H1 (cell line): ENCODE data around the gene CLEC18B. TPM values are rescaled to one million over a fixed set of nuclear protein-coding genes. Genes with fewer than 3 reads are reported as not detected.
"Not testable (repeated sequence)": the region's sequence is repeated elsewhere in the genome, so short reads cannot be mapped to it uniquely, and the experiment has no call there.

Experiments
- CTCF ChIA-PET: fragments of 300-600 bp; sonication (Branson Sonifier 250); formaldehyde crosslinking; loops from one replicate; lab custom pipeline; 2021; ENCODE audit not compliant: partially characterized antibody; lab: Charles Lee
- POLR2A ChIA-PET: fragments of 300-600 bp; sonication (Branson Sonifier 250); formaldehyde crosslinking; loops from one replicate; lab custom pipeline; 2021; ENCODE audit warnings: inconsistent platforms; ENCODE audit not compliant: partially characterized antibody; lab: Charles Lee
- DNase-seq, 2 experiments: peaks; one replicate each; pipeline versions ENCODE4 v3.0.0 to v3.0.0-alpha.2; 2010 to 2022; ENCODE audit warnings: low spot score in 2 of 2, low read depth in 1 of 2, mixed read lengths in 1 of 2
- FAIRE-seq: peaks from 2 replicates; lab custom pipeline; 2011; peaks lifted over from hg19 to GRCh38; lab: Jason Lieb, UNC
- H2AFZ ChIP-seq: 2 replicates; pipeline ENCODE4 v1.8.1; 2012; ENCODE audit warnings: low read length, inconsistent platforms
- H2AK5ac ChIP-seq: 2 replicates; pipeline ENCODE4 v1.6.1; 2013; ENCODE audit warnings: low read depth, low read length
- H2BK120ac ChIP-seq: replicated peaks from 2 replicates; pipeline ENCODE3; 2013; ENCODE audit warnings: low read depth, low read length, inconsistent platforms
- H2BK12ac ChIP-seq: 2 replicates; pipeline ENCODE4 v1.6.1; 2013; ENCODE audit warnings: low read depth, low read length
- H2BK15ac ChIP-seq: 2 replicates; pipeline ENCODE4 v1.6.1; 2013; ENCODE audit warnings: low read length
- H2BK20ac ChIP-seq: 2 replicates; pipeline ENCODE4 v1.6.1; 2013; ENCODE audit warnings: low read length
- H2BK5ac ChIP-seq: 2 replicates; pipeline ENCODE4 v1.6.1; 2013; ENCODE audit warnings: low read depth, low read length
- H3K14ac ChIP-seq: 2 replicates; pipeline ENCODE4 v1.6.1; 2013; ENCODE audit warnings: inconsistent platforms; ENCODE audit not compliant: insufficient read length
- H3K18ac ChIP-seq: 2 replicates; pipeline ENCODE4 v1.6.1; 2013; ENCODE audit warnings: low read length; ENCODE audit errors: extremely low read depth
- H3K23ac ChIP-seq: 2 replicates; pipeline ENCODE4 v1.6.1; 2013; ENCODE audit warnings: inconsistent platforms; ENCODE audit not compliant: insufficient read length
- H3K23me2 ChIP-seq: 2 replicates; pipeline ENCODE4 v1.6.1; 2013; ENCODE audit warnings: low read depth, low read length
- H3K27ac ChIP-seq: 2 replicates; pipeline ENCODE4 v1.6.1; 2011; ENCODE audit warnings: low read depth, low read length, inconsistent platforms
- H3K27me3 ChIP-seq, 4 experiments: replicated peaks in 1 of 4; 1 replicate in 1 of 4; 2 replicates in 3 of 4; pipeline versions ENCODE4 v1.6.1 to v1.8.1; 2011 to 2013; ENCODE audit warnings: low read length in 3 of 4, mild to moderate bottlenecking in 3 of 4, inconsistent platforms in 2 of 4, mixed read lengths in 2 of 4, moderate library complexity in 1 of 4; ENCODE audit not compliant: control insufficient read depth in 3 of 4, insufficient read depth in 3 of 4; ENCODE audit errors: extremely low read depth in 1 of 4
- H3K36me3 ChIP-seq, 4 experiments: 2 replicates each; pipeline versions ENCODE4 v1.6.1 to v1.8.1; 2011 to 2013; ENCODE audit warnings: mild to moderate bottlenecking in 4 of 4, low read length in 3 of 4, moderate library complexity in 2 of 4, control low read depth in 1 of 4, inconsistent platforms in 1 of 4; ENCODE audit not compliant: insufficient read depth in 4 of 4, control insufficient read depth in 2 of 4
- H3K4ac ChIP-seq: replicated peaks from 2 replicates; pipeline ENCODE3; 2013; ENCODE audit warnings: low read length, low read depth, mixed read lengths, inconsistent platforms; ENCODE audit not compliant: insufficient read length
- H3K4me1 ChIP-seq, 4 experiments: replicated peaks in 1 of 4; 1 replicate in 1 of 4; 2 replicates in 3 of 4; pipeline versions ENCODE4 v1.6.1 to v1.8.1; 2011 to 2013; ENCODE audit warnings: low read length in 3 of 4, inconsistent platforms in 2 of 4, mixed read lengths in 1 of 4; ENCODE audit not compliant: insufficient read depth in 4 of 4, control insufficient read depth in 3 of 4
- H3K4me2 ChIP-seq, 2 experiments: 2 replicates each; pipeline versions ENCODE4 v1.6.1 to v1.8.1; 2011 to 2013; ENCODE audit warnings: low read depth in 2 of 2, low read length in 2 of 2, control low read depth in 1 of 2, inconsistent platforms in 1 of 2, mild to moderate bottlenecking in 1 of 2; ENCODE audit not compliant: insufficient read depth in 1 of 2
- H3K4me3 ChIP-seq, 4 experiments: fragments of 200-600, 300-600 bp in 1 of 4; sonication (generic), shearing (Covaris generic), sonication (Bioruptor Twin) in 1 of 4; 2 replicates each; pipeline versions ENCODE4 v1.5.1 to v1.8.1; 2011 to 2016; ENCODE audit warnings: low read length in 4 of 4, low read depth in 3 of 4, control low read depth in 2 of 4, inconsistent platforms in 2 of 4, mild to moderate bottlenecking in 2 of 4, mixed read lengths in 1 of 4, moderate library complexity in 1 of 4; ENCODE audit not compliant: insufficient read depth in 2 of 4; ENCODE audit errors: extremely low read depth in 1 of 4
- H3K56ac ChIP-seq: replicated peaks from 2 replicates; pipeline ENCODE3; 2013; ENCODE audit warnings: low read depth, mild to moderate bottlenecking, mixed read lengths, low read length, inconsistent platforms; ENCODE audit not compliant: insufficient read length
- H3K79me1 ChIP-seq: 2 replicates; pipeline ENCODE4 v1.6.1; 2013; ENCODE audit warnings: low read depth, low read length, control low read depth
- H3K79me2 ChIP-seq, 2 experiments: 2 replicates each; pipeline versions ENCODE4 v1.6.1 to v1.8.1; 2012 to 2013; ENCODE audit warnings: low read length in 2 of 2, mild to moderate bottlenecking in 2 of 2, inconsistent platforms in 1 of 2; ENCODE audit not compliant: insufficient read depth in 2 of 2, control insufficient read depth in 1 of 2
- H3K9ac ChIP-seq, 4 experiments: replicated peaks in 1 of 4; 1 replicate in 1 of 4; 2 replicates in 3 of 4; pipeline versions ENCODE4 v1.6.1 to v1.8.1; 2011 to 2013; ENCODE audit warnings: low read depth in 3 of 4, low read length in 3 of 4, control low read depth in 2 of 4, mild to moderate bottlenecking in 2 of 4, moderate library complexity in 2 of 4, inconsistent platforms in 1 of 4; ENCODE audit errors: extremely low read depth in 1 of 4
- H3K9me3 ChIP-seq, 2 experiments: 2 replicates each; pipeline versions ENCODE4 v1.6.1 to v1.8.1; 2012 to 2013; ENCODE audit warnings: mild to moderate bottlenecking in 2 of 2, moderate library complexity in 2 of 2, control low read depth in 1 of 2, inconsistent platforms in 1 of 2, low read depth in 1 of 2, low read length in 1 of 2, mixed read lengths in 1 of 2; ENCODE audit not compliant: insufficient read depth in 2 of 2
- H4K20me1 ChIP-seq, 2 experiments: replicated peaks in 1 of 2; 2 replicates each; pipeline versions ENCODE3 to v1.8.1; 2011 to 2013; ENCODE audit warnings: inconsistent platforms in 2 of 2, low read length in 2 of 2, mild to moderate bottlenecking in 1 of 2; ENCODE audit not compliant: insufficient read depth in 2 of 2, control insufficient read depth in 1 of 2
- H4K5ac ChIP-seq: 2 replicates; pipeline ENCODE4 v1.6.1; 2013; ENCODE audit warnings: low read length, low read depth, mixed read lengths, inconsistent platforms; ENCODE audit not compliant: insufficient read length
- H4K8ac ChIP-seq: 2 replicates; pipeline ENCODE4 v1.8.0; 2013; ENCODE audit warnings: mild to moderate bottlenecking, moderate library complexity, low read length, inconsistent platforms; ENCODE audit not compliant: insufficient read depth; ENCODE audit errors: extremely low read depth
- H4K91ac ChIP-seq: replicated peaks from 2 replicates; pipeline ENCODE3; 2013; ENCODE audit warnings: low read length, mixed read lengths, inconsistent platforms; ENCODE audit not compliant: insufficient read length
- WGBS, 2 experiments: shearing (Covaris generic) in 1 of 2; methylation state at CpG; one replicate each; pipeline versions ENCODE4 v1.1.6 to v1.1.7; 2013 to 2015; ENCODE audit warnings: low lambda C conversion rate in 2 of 2, mixed read lengths in 2 of 2, inconsistent platforms in 1 of 2, low coverage in 1 of 2, missing lambda C conversion rate in 1 of 2; ENCODE audit not compliant: insufficient replicate concordance in 2 of 2, insufficient coverage in 1 of 2, insufficient read length in 1 of 2; ENCODE audit errors: extremely low coverage in 1 of 2, missing lambda C conversion rate in 1 of 2; 5-methylcytosine and 5-hydroxymethylcytosine counted together
- polyA plus RNA-seq, 7 experiments: library from polyadenylated mRNA; depleted of rRNA in 3 of 7; stranded (reverse) in 5 of 7; unstranded in 2 of 7; fragments of >200 nt in 5 of 7; fragments of 200-250 nt in 2 of 7; gene quantifications; 1 replicate in 5 of 7; 2 replicates in 1 of 7; 4 replicates in 1 of 7; pipeline versions ENCODE4 v1.2.1 to v1.2.3, GENCODE V29; 2011 to 2013; ENCODE audit warnings: missing spikeins in 2 of 7, mixed read lengths in 2 of 7
- total RNA-seq: library from RNA; stranded (reverse); fragmentation: NEBNext Ultra II Directional; extraction: Animal tissue kit (Norgen Biotek cat#: 25700); gene quantifications from 2 replicates; pipeline ENCODE4 v1.2.1, GENCODE V29; 2021

Gene CLEC18B
- total and polyA plus RNA-seq, 2 of the 8 experiments (the other 6 are each of a cell fraction or from before 2014, with no cell fraction given): 0.11 TPM; not detected in 1

GRCh38 chr16:74413485-74413884 lies 7.8 kb downstream of the CLEC18B start:
- WGBS, 2 experiments: 92% methylated on average over 7 of the region's 9 CpGs; no CpG with 5 or more reads in 1 of the 2 experiments
- DNase-seq: not testable (repeated sequence)

DNA sequence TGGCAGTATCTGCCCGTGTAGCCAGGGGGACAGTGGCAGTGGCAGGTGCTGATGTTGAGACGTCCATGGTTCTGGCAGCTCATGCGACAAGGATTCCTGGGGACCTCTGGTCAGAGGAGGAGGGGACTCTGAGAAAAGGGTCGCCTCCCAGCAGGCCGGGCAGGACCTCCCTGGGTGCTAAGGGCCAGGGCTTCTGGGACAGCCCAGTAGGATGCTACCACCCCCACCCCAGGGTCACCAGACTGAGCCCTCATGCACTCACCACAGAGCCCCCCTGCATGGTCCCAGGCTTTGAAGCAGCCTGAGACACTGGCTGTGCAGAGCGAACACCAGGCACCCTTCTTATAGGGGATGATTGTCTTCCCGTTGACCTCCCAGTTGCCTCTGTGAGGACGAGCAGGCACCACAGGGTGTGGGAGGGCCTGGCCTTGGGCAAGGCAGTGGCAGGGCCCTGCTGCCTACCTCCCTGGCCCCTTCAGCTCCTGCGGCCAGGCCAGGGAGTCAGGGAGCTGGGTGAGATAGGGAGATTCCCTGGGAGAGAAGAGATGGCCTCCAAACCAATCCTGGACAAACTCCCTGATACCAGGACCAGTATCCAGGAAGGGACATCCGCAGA lies 8.4 kb downstream of the CLEC18B start:
- H3K79me1 ChIP-seq, H3K9me3 ChIP-seq, H3K4me1 ChIP-seq, H3K18ac ChIP-seq, H2BK20ac ChIP-seq, H3K56ac ChIP-seq, H3K9ac ChIP-seq, H3K27me3 ChIP-seq, H2BK5ac ChIP-seq, H3K79me2 ChIP-seq, H3K14ac ChIP-seq, H4K20me1 ChIP-seq, H3K27ac ChIP-seq, H2BK15ac ChIP-seq, H3K4me2 ChIP-seq, H4K91ac ChIP-seq, FAIRE-seq, H4K8ac ChIP-seq, H2AFZ ChIP-seq, POLR2A ChIA-PET, H3K23ac ChIP-seq, H4K5ac ChIP-seq, H2BK120ac ChIP-seq, H3K4ac ChIP-seq, H3K4me3 ChIP-seq, H2BK12ac ChIP-seq, H3K36me3 ChIP-seq, H2AK5ac ChIP-seq, CTCF ChIA-PET, H3K23me2 ChIP-seq, DNase-seq: not testable (repeated sequence)
- WGBS, 2 experiments: 92% methylated on average over 8 of the region's 10 CpGs; no CpG with 5 or more reads in 1 of the 2 experiments

More at GRCh38 chr16:74413485-74413884, 7.8 kb downstream of the CLEC18B start:
- H3K79me2 ChIP-seq, H3K36me3 ChIP-seq, H2BK15ac ChIP-seq, H3K27me3 ChIP-seq, H3K79me1 ChIP-seq, H3K27ac ChIP-seq, H3K9me3 ChIP-seq, H4K5ac ChIP-seq, H2AK5ac ChIP-seq, POLR2A ChIA-PET, H3K23me2 ChIP-seq, H2BK5ac ChIP-seq, H3K9ac ChIP-seq, H3K4me2 ChIP-seq, H2BK12ac ChIP-seq, H3K4me1 ChIP-seq, H3K18ac ChIP-seq, H3K14ac ChIP-seq, H2BK20ac ChIP-seq, H3K4ac ChIP-seq, H3K4me3 ChIP-seq, H4K20me1 ChIP-seq, H3K56ac ChIP-seq, H2AFZ ChIP-seq, H4K8ac ChIP-seq, H4K91ac ChIP-seq, H2BK120ac ChIP-seq, CTCF ChIA-PET, FAIRE-seq, H3K23ac ChIP-seq: not testable (repeated sequence)
